ENCODE data around the gene C6orf15.
A peak's percentile ranks its signal among the peaks of the same experiment; 100 is the strongest.

The C6orf15 gene

DNA sequence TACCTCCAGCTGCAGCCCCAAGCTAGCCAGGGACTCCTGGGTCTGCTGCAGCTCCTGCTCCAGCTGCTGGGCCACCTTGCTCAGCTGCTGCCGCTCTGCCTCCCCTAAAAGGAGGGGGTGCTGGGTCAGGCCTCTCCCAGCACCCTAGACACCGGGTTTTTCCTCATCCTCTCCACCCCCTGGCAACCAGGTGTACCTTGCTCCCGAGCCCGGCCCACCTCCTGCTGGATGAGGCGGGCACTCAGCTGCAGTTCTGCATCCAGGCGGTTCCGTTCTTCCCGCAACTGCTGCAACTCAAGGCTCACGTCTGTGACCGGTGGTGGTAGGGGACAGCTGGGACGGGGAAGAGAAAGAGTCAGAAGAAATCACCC is 32.6 kb upstream of the C6orf15 start:
- no peaks in the 10 kb centered on the region for H3K27me3 ChIP-seq (ENCODE audit: insufficient read depth, low read length)
- no peak overlapping the region for H3K4me3 ChIP-seq (ENCODE audit: low read length)
- H3K9ac ChIP-seq (ENCODE audit: low read depth, low read length), result no peak overlapping the region
- H3K9me3 ChIP-seq (ENCODE audit: insufficient read depth, low read depth, low read length), result no peaks in the 10 kb centered on the region
- no peak overlapping the region for H3K27ac ChIP-seq (ENCODE audit: low read length)
- H3K4me1 ChIP-seq (ENCODE audit: insufficient read depth, low read length), result peaks cover 16% of the 10 kb centered on the region; the same call in 1 of the 2 replicates
- H3K36me3 ChIP-seq (ENCODE audit: insufficient read depth, low read depth, low read length), result peaks cover 53% of the 10 kb centered on the region

DNA sequence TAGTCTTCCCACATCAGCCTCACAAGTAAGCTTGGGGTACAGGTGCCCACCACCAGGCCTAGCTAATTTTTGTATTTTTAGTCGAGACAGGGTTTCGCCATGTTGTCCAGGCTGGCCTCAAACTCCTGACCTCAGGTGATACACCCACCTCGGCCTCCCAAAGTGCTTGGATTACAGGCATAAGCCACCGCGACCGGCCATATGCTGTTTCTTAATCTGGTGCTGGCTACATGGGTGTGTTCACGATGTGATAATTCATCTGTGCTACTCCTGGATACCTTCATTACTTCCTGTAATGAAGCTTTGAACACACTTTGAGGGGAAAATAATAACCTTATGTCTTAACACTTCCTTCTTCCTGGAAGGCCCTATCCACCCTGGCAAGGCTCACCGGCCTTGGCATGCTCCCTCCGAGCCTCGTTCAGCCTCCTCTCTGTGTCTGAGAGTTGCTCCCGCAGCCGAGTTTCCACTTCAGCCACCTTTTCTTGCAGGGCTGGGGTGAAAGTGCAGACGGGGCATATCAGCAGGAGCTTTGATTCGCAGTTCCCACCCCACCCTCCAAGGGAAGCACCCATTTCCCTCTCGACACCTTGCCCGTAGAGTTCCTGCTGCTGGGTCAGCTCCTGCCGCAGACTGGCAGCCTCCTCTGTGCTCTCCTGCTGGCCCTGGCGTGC is 32.1 kb upstream of the C6orf15 start:
- Histone ChIP-seq H3K4me1 (ENCODE audit: insufficient read depth, low read length) (peaks cover 20% of the 10 kb centered on the region; the same call in 1 of the 2 replicates), H3K27me3 (ENCODE audit: insufficient read depth, low read length) (no peaks in the 10 kb centered on the region), H3K27ac (ENCODE audit: low read length) (no peak overlapping the region), H3K36me3 (ENCODE audit: insufficient read depth, low read depth, low read length) (peaks cover 48% of the 10 kb centered on the region), H3K9me3 (ENCODE audit: insufficient read depth, low read depth, low read length) (no peaks in the 10 kb centered on the region), H3K4me3 (ENCODE audit: low read length) (no peak overlapping the region), H3K9ac (ENCODE audit: low read depth, low read length) (no peak overlapping the region)

GRCh38 chr6:31143148-31143547 is 30.8 kb upstream of the C6orf15 start:
- no peak overlapping the region for H3K27ac ChIP-seq (ENCODE audit: low read length)

DNA sequence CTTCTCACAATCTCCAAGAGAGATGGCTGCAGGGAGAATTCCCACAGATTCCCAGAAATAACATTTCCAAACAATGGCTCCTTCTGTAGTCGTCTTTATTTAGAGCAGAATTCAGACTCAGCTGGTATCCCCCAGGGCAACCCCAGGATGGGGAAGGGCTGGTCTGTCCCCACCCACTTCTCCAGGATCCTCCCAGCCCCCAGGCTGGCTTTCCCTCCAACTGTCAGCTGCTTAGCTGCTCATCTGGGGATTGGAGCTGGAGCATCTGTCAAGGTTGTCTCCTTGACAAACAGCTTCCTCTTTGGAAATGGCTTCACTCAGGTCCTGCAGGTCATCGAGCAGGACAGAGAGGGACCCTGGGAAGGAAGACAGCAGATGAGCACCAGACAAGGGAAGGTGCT is 30.0 kb upstream of the C6orf15 start:
- Histone ChIP-seq H3K4me1 (ENCODE audit: insufficient read depth, low read length) (peaks cover 27% of the 10 kb centered on the region; the same call in 1 of the 2 replicates), H3K9ac (ENCODE audit: low read depth, low read length) (no peak overlapping the region), H3K9me3 (ENCODE audit: insufficient read depth, low read depth, low read length) (no peaks in the 10 kb centered on the region), H3K27me3 (ENCODE audit: insufficient read depth, low read length) (no peaks in the 10 kb centered on the region), H3K27ac (ENCODE audit: low read length) (no peak overlapping the region), H3K36me3 (ENCODE audit: insufficient read depth, low read depth, low read length) (peaks cover 42% of the 10 kb centered on the region), H3K4me3 (ENCODE audit: low read length) (no peak overlapping the region)

More at GRCh38 chr6:31143148-31143547, 30.8 kb upstream of the C6orf15 start:
- Histone ChIP-seq H3K36me3 (ENCODE audit: insufficient read depth, low read depth, low read length) (peaks cover 47% of the 10 kb centered on the region), H3K4me3 (ENCODE audit: low read length) (peak overlapping the region; percentile 17; the same call in 1 of the 2 replicates), H3K9me3 (ENCODE audit: insufficient read depth, low read depth, low read length) (no peaks in the 10 kb centered on the region), H3K4me1 (ENCODE audit: insufficient read depth, low read length) (peaks cover 24% of the 10 kb centered on the region; the same call in 1 of the 2 replicates), H3K9ac (ENCODE audit: low read depth, low read length) (peak overlapping the region; percentile 40; the same call in 1 of the 2 replicates), H3K27me3 (ENCODE audit: insufficient read depth, low read length) (no peaks in the 10 kb centered on the region)

- H3K4me1 ChIP-seq (ENCODE audit: insufficient read depth, low read length), result peaks cover 27% of the 10 kb centered on the region; the same call in 1 of the 2 replicates
Measured at GRCh38 chr6:31140643-31141042, 28.3 kb upstream of the C6orf15 start.

DNA sequence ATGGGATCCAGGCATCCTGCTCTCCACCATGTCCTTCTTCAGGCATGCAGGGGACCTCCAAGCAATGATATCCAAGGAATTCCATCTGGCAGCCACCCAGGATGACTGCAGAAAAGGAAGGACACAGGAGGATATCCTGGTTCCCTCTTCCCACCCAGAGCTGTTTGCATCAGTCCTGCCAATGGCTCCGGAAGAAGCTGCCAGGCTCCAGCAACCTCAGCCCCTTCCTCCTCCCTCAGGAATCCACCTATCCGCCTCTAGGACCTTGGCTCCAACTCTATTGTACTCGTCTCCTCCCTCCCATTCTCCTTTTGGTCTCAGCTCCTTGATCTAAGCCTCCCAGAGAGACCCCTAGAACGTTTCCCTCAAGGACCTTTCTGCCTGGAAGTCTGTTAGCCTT is 27.2 kb upstream of the C6orf15 start:
- H3K4me3 ChIP-seq (ENCODE audit: low read length), result peak overlapping the region; percentile 27; the same call in 1 of the 2 replicates
- H3K27me3 ChIP-seq (ENCODE audit: insufficient read depth, low read length), result no peaks in the 10 kb centered on the region
- H3K36me3 ChIP-seq (ENCODE audit: insufficient read depth, low read depth, low read length), result peaks cover 20% of the 10 kb centered on the region
- H3K9me3 ChIP-seq (ENCODE audit: insufficient read depth, low read depth, low read length), result no peaks in the 10 kb centered on the region
- H3K9ac ChIP-seq (ENCODE audit: low read depth, low read length), result no peak overlapping the region
- no peak overlapping the region for H3K27ac ChIP-seq (ENCODE audit: low read length)
- H3K4me1 ChIP-seq (ENCODE audit: insufficient read depth, low read length), result peaks cover 27% of the 10 kb centered on the region; the same call in 1 of the 2 replicates

More at GRCh38 chr6:31140643-31141042, 28.3 kb upstream of the C6orf15 start:
- no peak overlapping the region for H3K9ac ChIP-seq (ENCODE audit: low read depth, low read length)
- H3K9me3 ChIP-seq (ENCODE audit: insufficient read depth, low read depth, low read length), result no peaks in the 10 kb centered on the region
- H3K27ac ChIP-seq (ENCODE audit: low read length), result no peak overlapping the region
- H3K36me3 ChIP-seq (ENCODE audit: insufficient read depth, low read depth, low read length), result peaks cover 30% of the 10 kb centered on the region
- no peaks in the 10 kb centered on the region for H3K27me3 ChIP-seq (ENCODE audit: insufficient read depth, low read length)
- no peak overlapping the region for H3K4me3 ChIP-seq (ENCODE audit: low read length)

- Histone ChIP-seq H3K9ac (ENCODE audit: low read depth, low read length) (no peak within 1 kb of the TSS), H3K27me3 (ENCODE audit: insufficient read depth, low read length) (no peaks in the 10 kb centered on the region), H3K27ac (ENCODE audit: low read length) (peak within 1 kb of the TSS; percentile 32), H3K36me3 (ENCODE audit: insufficient read depth, low read depth, low read length) (peaks cover 14% of the 10 kb centered on the region; the same call in 1 of the 2 replicates), H3K9me3 (ENCODE audit: insufficient read depth, low read depth, low read length) (no peaks in the 10 kb centered on the region), H3K4me3 (ENCODE audit: low read length) (peak within 1 kb of the TSS; percentile 27; the same call in 1 of the 2 replicates), H3K4me1 (ENCODE audit: insufficient read depth, low read length) (peaks cover 27% of the 10 kb centered on the region; the same call in 1 of the 2 replicates)
Measured at GRCh38 chr6:31138982-31139381, 26.6 kb upstream of the C6orf15 start, which contains the start of gene PSORS1C2. Gene PSORS1C2, minus strand, starts transcription at chr6:31139066. Its CDS starts 40 bp downstream, at chr6:31139026.

DNA sequence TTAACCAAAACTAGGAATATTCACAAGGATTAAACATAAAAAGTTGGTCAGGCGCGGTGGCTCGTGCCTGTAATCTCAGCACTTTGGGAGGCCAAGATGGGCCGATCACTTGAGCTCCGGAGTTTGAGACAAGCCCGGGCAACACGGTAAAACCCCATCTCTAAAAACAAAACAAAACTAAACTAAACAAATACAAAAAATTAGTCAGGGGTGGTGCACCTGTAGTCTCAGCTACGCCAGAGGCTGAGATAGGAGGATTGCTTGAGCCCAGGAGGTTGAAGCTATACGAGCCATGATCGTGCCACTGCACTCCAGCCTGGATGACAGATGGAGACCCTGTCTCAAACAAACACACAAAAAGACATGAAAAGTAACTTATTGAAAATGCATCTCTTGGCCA is 23.3 kb upstream of the C6orf15 start:
- Histone ChIP-seq H3K36me3 (ENCODE audit: insufficient read depth, low read depth, low read length) (no peaks in the 10 kb centered on the region), H3K27me3 (ENCODE audit: insufficient read depth, low read length) (no peaks in the 10 kb centered on the region), H3K9me3 (ENCODE audit: insufficient read depth, low read depth, low read length) (no peaks in the 10 kb centered on the region), H3K27ac (ENCODE audit: low read length) (no peak overlapping the region), H3K4me1 (ENCODE audit: insufficient read depth, low read length) (peaks cover 17% of the 10 kb centered on the region; the same call in 1 of the 2 replicates), H3K4me3 (ENCODE audit: low read length) (no peak overlapping the region), H3K9ac (ENCODE audit: low read depth, low read length) (no peak overlapping the region)

GRCh38 chr6:31132806-31133205 is 20.4 kb upstream of the C6orf15 start:
- Histone ChIP-seq H3K4me3 (ENCODE audit: low read length) (no peak overlapping the region), H3K9ac (ENCODE audit: low read depth, low read length) (no peak overlapping the region), H3K4me1 (ENCODE audit: insufficient read depth, low read length) (peaks cover 7% of the 10 kb centered on the region; the same call in 1 of the 2 replicates), H3K27ac (ENCODE audit: low read length) (no peak overlapping the region), H3K36me3 (ENCODE audit: insufficient read depth, low read depth, low read length) (no peaks in the 10 kb centered on the region), H3K27me3 (ENCODE audit: insufficient read depth, low read length) (no peaks in the 10 kb centered on the region), H3K9me3 (ENCODE audit: insufficient read depth, low read depth, low read length) (no peaks in the 10 kb centered on the region)

DNA sequence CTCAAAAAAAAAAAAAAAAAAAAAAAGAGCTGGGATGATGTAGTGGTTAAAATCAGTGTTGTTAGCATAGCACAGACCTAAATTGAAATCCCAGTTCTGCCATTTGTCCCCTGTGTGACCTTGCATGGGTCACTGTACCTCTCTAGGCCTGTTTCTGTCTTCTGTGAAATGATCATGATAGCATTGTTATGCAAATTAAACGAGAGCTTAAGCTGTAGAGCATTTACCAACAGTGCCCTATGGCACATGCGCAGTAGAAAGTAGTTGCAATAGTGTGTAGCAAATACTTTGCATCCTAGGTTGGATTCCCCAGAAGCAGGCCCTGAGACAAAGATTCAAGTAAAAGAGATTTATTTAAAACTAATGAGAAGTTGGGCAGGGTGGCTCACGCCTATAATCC is 19.2 kb upstream of the C6orf15 start:
- Histone ChIP-seq H3K9me3 (ENCODE audit: insufficient read depth, low read depth, low read length) (no peaks in the 10 kb centered on the region), H3K4me1 (ENCODE audit: insufficient read depth, low read length) (peaks cover 5% of the 10 kb centered on the region; the same call in 1 of the 2 replicates), H3K9ac (ENCODE audit: low read depth, low read length) (no peak overlapping the region), H3K36me3 (ENCODE audit: insufficient read depth, low read depth, low read length) (no peaks in the 10 kb centered on the region), H3K27me3 (ENCODE audit: insufficient read depth, low read length) (no peaks in the 10 kb centered on the region), H3K27ac (ENCODE audit: low read length) (no peak overlapping the region), H3K4me3 (ENCODE audit: low read length) (no peak overlapping the region)

DNA sequence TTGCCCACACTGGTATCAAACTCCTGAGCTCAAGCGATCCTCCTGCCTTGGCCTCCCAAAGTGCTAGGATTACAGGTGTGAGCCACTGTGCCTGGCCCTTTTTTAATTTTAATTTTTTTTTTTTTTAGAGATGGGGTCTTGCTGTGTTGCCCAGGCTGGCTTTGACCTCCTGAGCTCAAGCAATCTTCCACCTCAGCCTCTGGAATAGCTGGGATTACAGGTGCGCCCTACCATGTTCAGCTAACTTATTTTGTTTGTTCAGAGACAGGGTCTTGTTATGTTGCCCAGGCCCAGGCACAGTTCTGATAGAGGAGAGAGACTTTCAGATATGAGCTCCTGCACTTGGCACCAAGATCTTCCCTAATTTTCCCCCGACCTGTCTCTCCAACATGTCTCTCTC is 18.4 kb upstream of the C6orf15 start:
- H3K4me3 ChIP-seq (ENCODE audit: low read length), result no peak overlapping the region
- H3K9ac ChIP-seq (ENCODE audit: low read depth, low read length), result no peak overlapping the region
- H3K36me3 ChIP-seq (ENCODE audit: insufficient read depth, low read depth, low read length), result no peaks in the 10 kb centered on the region
- H3K27me3 ChIP-seq (ENCODE audit: insufficient read depth, low read length), result no peaks in the 10 kb centered on the region
- peaks cover 5% of the 10 kb centered on the region; the same call in 1 of the 2 replicates for H3K4me1 ChIP-seq (ENCODE audit: insufficient read depth, low read length)
- H3K9me3 ChIP-seq (ENCODE audit: insufficient read depth, low read depth, low read length), result no peaks in the 10 kb centered on the region
- H3K27ac ChIP-seq (ENCODE audit: low read length), result no peak overlapping the region

DNA sequence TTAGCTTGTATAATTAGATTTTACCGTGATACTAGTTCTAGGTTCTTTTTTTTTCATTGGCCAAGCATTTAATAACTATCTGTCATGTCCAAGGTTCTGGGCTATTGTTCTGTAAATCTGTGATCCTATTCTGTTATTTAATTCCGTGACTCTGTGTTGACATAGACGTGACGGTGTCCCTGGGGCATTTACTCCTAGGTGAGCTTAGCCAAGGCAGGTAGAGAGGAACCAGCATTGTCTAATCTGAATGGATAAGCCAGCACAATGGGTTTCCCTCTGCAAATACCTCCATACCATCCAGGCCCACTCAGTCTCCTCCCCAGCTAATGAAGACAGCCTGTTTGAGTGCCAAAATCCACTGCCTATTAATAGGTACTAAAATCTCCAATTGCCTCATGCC is 16.8 kb upstream of the C6orf15 start:
- H3K4me1 ChIP-seq (ENCODE audit: insufficient read depth, low read length), result peaks cover 10% of the 10 kb centered on the region; the same call in 1 of the 2 replicates
- H3K4me3 ChIP-seq (ENCODE audit: low read length), result no peak overlapping the region
- no peaks in the 10 kb centered on the region for H3K27me3 ChIP-seq (ENCODE audit: insufficient read depth, low read length)
- no peak overlapping the region for H3K9ac ChIP-seq (ENCODE audit: low read depth, low read length)
- no peak overlapping the region for H3K27ac ChIP-seq (ENCODE audit: low read length)
- H3K36me3 ChIP-seq (ENCODE audit: insufficient read depth, low read depth, low read length), result no peaks in the 10 kb centered on the region
- no peaks in the 10 kb centered on the region for H3K9me3 ChIP-seq (ENCODE audit: insufficient read depth, low read depth, low read length)

All from iPS-20b (cell line).